ENCODE measurements around the gene BLCAP.
"Not testable (repeated sequence)": the region's sequence is repeated elsewhere in the genome, so short reads cannot be mapped to it uniquely, and the experiment has no call there.

BLCAP gene

DNA sequence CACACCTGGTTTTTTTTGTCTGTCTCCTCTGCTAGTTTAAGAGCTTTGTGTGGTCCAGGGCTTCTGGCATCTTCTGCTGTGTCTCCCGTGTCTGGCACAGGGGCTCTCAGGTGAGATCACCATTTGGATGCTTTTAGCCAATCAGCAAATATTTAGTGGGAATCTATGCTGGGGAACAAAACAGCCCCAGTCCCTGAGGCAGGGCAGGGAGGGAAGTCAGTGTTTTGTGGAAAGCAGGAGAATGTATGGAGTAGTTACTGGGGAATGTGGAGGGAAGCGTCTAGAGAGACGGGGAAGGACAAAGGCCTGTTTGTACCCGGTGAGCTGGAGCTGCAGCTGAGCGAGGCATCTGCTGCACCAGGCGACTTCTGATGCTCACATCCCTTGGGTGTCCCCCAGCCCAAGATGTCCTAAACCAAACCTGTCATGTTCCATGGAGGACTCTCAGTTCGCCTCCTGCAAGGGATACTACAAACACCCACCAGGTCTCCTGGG lies 55.9 kb downstream of the BLCAP start:
- ChIA-PET CTCF (no interaction called here), POLR2A (no interaction called here)
- Histone ChIP-seq H3K9me3 (ENCODE audit: control insufficient read depth, insufficient read depth, low read depth, low read length) (no peaks in the 10 kb centered on the region), H3K36me3 (ENCODE audit: control insufficient read depth in 2 of 2, insufficient read depth in 1 of 2, low read length in 2 of 2) (no peaks in the 10 kb centered on the region), H3K4me1 (ENCODE audit: control insufficient read depth, insufficient read depth, low read length) (no peaks in the 10 kb centered on the region), H3K4me3 (ENCODE audit: low read depth, low read length) (no peak overlapping the region), H3K27ac (ENCODE audit: extremely low read depth, low read depth, low read length) (no peak overlapping the region)
- TF ChIP-seq ZNF664 (tag by site-specific recombination; IDR thresholded peaks at IDR 0.05) (no peak), ZNF701 (tag by site-specific recombination; IDR thresholded peaks at IDR 0.05) (no peak), ZNF555 (tag by site-specific recombination; conservative IDR thresholded peaks at IDR 0.05) (no peak)

DNA sequence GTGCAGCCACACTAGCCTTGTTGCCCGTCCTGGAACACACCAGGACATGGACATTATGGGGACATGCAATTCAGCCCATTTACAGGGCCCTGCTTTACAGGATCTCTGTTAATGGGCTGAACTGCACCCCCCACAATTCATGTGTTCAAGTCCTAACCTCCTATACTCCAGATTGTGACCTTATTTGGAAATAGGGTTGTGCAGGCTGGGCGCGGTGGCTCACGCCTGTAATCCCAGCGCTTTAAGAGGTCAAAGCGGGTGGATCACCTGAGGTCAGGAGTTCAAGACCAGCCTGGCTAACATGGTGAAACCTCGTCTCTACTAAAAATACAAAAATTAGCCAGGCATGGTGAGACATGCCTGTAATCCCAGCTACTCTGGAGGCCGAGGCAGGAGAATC lies 57.5 kb downstream of the BLCAP start:
- H3K9me3 ChIP-seq (ENCODE audit: control insufficient read depth, insufficient read depth, low read depth, low read length); H3K27ac ChIP-seq (ENCODE audit: extremely low read depth, low read depth, low read length); H3K4me3 ChIP-seq (ENCODE audit: low read depth, low read length); H3K36me3 ChIP-seq (ENCODE audit: control insufficient read depth in 2 of 2, insufficient read depth in 1 of 2, low read length in 2 of 2); CTCF ChIA-PET; POLR2A ChIA-PET; H3K4me1 ChIP-seq (ENCODE audit: control insufficient read depth, insufficient read depth, low read length): not testable (repeated sequence)

DNA sequence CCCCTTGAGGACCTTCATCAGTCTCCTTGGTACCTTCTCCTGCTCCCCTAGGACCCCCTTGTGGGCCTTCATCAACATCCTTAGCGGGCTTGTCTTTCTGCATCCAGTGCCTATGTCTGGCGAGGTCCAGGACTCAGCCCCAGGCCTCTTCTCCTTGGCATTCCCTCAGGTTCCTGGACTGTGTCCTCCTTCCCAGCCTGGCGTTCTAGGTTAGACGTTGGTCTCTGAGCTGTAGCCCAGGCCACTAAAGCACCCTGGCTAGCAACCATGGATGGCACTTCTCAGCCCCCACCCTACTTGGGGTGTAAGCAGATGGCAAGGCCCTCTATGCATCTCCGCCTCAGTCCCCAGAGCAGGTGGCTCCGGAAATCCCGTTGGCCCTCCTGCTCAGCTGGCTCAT lies 58.1 kb downstream of the BLCAP start:
- no peak overlapping the region for H3K27ac ChIP-seq (ENCODE audit: extremely low read depth, low read depth, low read length)
- H3K36me3 ChIP-seq (ENCODE audit: control insufficient read depth in 2 of 2, insufficient read depth in 1 of 2, low read length in 2 of 2): no peaks in the 10 kb centered on the region
- ChIA-PET POLR2A (no interaction called here), CTCF (no interaction called here)
- TF ChIP-seq ZNF138 (tag by site-specific recombination; IDR thresholded peaks at IDR 0.05; ENCODE audit: borderline replicate concordance) (no peak), ZNF335 (tag by site-specific recombination; conservative IDR thresholded peaks at IDR 0.05) (no peak), ZBTB21 (tag by site-specific recombination; IDR thresholded peaks at IDR 0.05) (no peak), ZNF626 (tag by site-specific recombination; IDR thresholded peaks at IDR 0.05) (no peak), ZNF175 (tag by site-specific recombination; IDR thresholded peaks at IDR 0.05) (no peak), ZIC2 (tag by site-specific recombination; IDR thresholded peaks at IDR 0.05) (no peak), HOXD13 (CRISPR knock-in tag; IDR thresholded peaks at IDR 0.05; ENCODE audit: borderline replicate concordance) (no peak), SETDB1 (IDR thresholded peaks at IDR 0.05; ENCODE audit: insufficient read length, low read length) (no peak), ZNF747 (tag by site-specific recombination; IDR thresholded peaks at IDR 0.05) (no peak)
- TF ChIP-seq, protein P1, sequence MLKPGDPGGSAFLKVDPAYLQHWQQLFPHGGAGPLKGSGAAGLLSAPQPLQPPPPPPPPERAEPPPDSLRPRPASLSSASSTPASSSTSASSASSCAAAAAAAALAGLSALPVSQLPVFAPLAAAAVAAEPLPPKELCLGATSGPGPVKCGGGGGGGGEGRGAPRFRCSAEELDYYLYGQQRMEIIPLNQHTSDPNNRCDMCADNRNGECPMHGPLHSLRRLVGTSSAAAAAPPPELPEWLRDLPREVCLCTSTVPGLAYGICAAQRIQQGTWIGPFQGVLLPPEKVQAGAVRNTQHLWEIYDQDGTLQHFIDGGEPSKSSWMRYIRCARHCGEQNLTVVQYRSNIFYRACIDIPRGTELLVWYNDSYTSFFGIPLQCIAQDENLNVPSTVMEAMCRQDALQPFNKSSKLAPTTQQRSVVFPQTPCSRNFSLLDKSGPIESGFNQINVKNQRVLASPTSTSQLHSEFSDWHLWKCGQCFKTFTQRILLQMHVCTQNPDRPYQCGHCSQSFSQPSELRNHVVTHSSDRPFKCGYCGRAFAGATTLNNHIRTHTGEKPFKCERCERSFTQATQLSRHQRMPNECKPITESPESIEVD (tag by site-specific recombination; IDR thresholded peaks at IDR 0.05): no peak
- TF ChIP-seq, protein P2, sequence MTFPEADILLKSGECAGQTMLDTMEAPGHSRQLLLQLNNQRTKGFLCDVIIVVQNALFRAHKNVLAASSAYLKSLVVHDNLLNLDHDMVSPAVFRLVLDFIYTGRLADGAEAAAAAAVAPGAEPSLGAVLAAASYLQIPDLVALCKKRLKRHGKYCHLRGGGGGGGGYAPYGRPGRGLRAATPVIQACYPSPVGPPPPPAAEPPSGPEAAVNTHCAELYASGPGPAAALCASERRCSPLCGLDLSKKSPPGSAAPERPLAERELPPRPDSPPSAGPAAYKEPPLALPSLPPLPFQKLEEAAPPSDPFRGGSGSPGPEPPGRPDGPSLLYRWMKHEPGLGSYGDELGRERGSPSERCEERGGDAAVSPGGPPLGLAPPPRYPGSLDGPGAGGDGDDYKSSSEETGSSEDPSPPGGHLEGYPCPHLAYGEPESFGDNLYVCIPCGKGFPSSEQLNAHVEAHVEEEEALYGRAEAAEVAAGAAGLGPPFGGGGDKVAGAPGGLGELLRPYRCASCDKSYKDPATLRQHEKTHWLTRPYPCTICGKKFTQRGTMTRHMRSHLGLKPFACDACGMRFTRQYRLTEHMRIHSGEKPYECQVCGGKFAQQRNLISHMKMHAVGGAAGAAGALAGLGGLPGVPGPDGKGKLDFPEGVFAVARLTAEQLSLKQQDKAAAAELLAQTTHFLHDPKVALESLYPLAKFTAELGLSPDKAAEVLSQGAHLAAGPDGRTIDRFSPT (tag by site-specific recombination; IDR thresholded peaks at IDR 0.05): no peak
- TF ChIP-seq, protein P3, sequence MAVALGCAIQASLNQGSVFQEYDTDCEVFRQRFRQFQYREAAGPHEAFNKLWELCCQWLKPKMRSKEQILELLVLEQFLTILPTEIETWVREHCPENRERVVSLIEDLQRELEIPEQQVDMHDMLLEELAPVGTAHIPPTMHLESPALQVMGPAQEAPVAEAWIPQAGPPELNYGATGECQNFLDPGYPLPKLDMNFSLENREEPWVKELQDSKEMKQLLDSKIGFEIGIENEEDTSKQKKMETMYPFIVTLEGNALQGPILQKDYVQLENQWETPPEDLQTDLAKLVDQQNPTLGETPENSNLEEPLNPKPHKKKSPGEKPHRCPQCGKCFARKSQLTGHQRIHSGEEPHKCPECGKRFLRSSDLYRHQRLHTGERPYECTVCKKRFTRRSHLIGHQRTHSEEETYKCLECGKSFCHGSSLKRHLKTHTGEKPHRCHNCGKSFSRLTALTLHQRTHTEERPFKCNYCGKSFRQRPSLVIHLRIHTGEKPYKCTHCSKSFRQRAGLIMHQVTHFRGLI (tag by site-specific recombination; IDR thresholded peaks at IDR 0.05): no peak
- no peaks in the 10 kb centered on the region for H3K4me1 ChIP-seq (ENCODE audit: control insufficient read depth, insufficient read depth, low read length)
- H3K9me3 ChIP-seq (ENCODE audit: control insufficient read depth, insufficient read depth, low read depth, low read length): no peaks in the 10 kb centered on the region
- no peak overlapping the region for H3K4me3 ChIP-seq (ENCODE audit: low read depth, low read length)

All from HEK293 (cell line).